Measurements from ENCODE around the gene PITPNB.

The PITPNB gene

DNA sequence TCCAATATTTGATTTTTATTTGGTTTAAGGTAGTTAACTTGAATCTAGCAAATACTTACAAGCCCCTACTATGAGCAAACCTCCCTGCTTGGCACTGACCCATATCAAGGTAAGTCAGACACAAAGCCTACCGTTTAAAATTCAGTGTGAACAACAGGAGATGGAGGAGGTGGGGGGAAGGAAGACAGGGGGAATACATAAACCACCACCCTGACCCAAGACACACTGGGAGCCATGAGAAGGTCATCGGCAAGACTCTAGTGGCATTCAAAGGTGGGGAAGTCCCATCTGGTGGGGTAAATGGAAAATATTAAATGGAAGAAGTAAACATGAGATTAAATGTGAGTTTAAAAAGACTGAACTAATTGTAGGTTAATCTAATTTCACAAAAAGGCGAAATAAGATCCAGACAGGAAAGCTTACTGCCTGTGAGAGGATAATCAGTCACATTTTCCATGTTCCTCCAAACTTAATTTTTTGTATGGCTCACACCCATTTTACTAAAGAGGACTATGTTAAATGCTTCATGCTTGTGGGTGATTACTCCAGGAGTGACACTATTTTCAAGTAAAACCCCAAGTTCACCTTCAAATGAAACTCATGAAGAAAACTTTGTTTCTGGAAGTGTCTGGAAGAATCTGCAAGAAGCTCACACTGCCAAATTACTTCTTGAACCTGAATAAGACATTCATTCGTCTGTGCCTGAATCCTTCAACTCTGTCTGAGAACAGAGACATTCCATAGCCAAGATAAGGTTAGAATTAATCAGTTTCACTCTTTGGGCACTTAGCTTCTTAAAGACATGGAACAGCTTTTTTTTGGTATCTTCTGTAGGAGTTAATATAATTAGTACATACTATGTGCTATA is 51.7 kb downstream of the PITPNB start:
- Histone ChIP-seq H3K9me3 (ENCODE audit: control insufficient read depth, insufficient read depth, low read length) (no peaks in the 10 kb centered on the region), H3K36me3 (ENCODE audit: insufficient read depth, low read length) (peaks cover 10% of the 10 kb centered on the region; the same call in 1 of the 2 replicates), H3K9ac (ENCODE audit: low read depth, low read length) (no peak overlapping the region), H3K4me1 (ENCODE audit: insufficient read depth, low read length) (peaks cover 13% of the 10 kb centered on the region)

DNA sequence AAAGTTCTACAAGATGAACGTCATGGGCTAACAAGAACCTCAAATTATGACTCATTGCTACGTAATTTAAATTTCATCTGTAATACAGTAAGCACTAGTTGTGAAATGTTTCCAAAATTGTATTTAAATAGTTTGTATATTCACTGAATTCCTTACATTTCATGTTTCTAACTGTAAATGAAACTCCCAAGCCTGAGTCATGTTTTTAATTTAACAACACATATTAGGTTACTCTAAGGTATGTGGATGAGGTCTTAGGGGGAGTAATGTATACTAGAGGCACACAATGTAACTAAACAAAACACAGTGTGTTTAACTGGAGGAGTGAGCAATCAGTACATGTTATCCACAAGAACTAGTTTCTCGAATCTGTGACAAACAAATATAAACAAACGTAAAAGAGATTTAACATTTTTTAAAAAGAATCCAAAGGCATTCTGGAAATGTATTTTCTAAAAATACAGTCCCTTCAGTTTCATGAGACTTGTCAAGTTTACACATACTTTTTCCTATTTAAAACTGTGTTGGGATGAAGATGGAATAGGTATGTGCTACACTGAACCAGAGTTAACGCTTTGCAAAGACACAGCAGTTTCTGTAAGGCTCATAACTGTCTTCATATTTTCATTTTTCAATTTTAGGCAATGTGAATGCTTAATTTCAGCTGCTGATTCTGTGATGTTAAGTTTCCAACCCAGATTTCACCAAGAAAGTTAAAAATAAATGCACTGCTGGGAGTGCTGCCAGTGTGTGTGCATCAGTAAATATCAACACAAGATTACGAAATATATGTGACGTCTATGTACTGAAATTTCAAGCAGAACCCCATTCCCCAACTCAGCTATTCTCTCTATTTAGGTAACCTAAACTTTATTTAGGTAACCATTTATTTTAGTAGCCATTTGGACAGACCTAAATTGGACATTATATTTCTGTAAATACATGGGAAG is 52.6 kb downstream of the PITPNB start:
- Histone ChIP-seq H3K36me3 (ENCODE audit: insufficient read depth, low read length) (peaks cover 10% of the 10 kb centered on the region; the same call in 1 of the 2 replicates), H3K9me3 (ENCODE audit: control insufficient read depth, insufficient read depth, low read length) (no peaks in the 10 kb centered on the region), H3K9ac (ENCODE audit: low read depth, low read length) (no peak overlapping the region), H3K4me1 (ENCODE audit: insufficient read depth, low read length) (peaks cover 13% of the 10 kb centered on the region)

- Histone ChIP-seq H3K9me3 (ENCODE audit: control insufficient read depth, insufficient read depth, low read length) (no peaks in the 10 kb centered on the region), H3K36me3 (ENCODE audit: insufficient read depth, low read length) (peaks cover 9% of the 10 kb centered on the region; the same call in 1 of the 2 replicates), H3K4me1 (ENCODE audit: insufficient read depth, low read length) (peaks cover 13% of the 10 kb centered on the region), H3K9ac (ENCODE audit: low read depth, low read length) (no peak overlapping the region)
Observed at GRCh38 chr22:27865496-27865895, 53.6 kb downstream of the PITPNB start.

DNA sequence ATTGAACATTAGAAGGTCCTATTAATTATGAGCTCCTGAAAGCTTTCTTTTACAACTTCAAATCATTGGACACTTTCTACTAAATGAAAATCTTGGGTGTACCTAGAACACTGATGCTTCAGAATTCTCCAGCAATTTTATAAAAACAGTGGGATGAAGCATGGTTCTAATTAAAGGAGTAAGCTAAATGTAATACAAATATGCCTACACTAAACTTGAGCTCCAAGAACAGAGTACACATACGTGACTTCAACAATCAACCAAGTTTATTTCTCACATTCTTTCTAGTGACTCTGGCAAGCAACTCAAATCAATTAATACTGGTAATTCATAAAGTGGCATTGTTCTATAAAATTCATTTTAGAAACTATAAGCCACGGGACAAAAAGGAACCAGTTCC is 55.5 kb downstream of the PITPNB start:
- Histone ChIP-seq H3K4me1 (ENCODE audit: insufficient read depth, low read length) (peaks cover 13% of the 10 kb centered on the region), H3K36me3 (ENCODE audit: insufficient read depth, low read length) (no peaks in the 10 kb centered on the region; the same call in 1 of the 2 replicates), H3K9me3 (ENCODE audit: control insufficient read depth, insufficient read depth, low read length) (no peaks in the 10 kb centered on the region), H3K9ac (ENCODE audit: low read depth, low read length) (no peak overlapping the region)

DNA sequence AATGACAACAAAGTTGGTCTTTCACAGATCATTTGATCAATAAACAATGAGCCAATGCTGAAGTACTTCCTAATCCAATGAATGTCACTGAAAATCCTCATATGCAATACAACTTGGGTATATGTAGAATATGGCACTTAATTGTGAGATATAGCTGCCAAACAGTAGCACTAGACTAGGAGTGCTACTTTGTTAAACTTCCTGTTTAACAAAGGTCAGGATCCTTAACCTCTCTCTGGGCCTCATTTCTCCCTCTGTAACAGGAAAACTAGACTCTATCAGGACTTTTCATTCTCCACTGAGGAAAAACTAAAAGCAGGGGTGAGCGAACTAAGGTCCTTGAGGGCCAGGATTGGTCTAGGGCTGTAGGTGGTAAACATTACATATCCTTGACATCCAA is 56.1 kb downstream of the PITPNB start:
- Histone ChIP-seq H3K9me3 (ENCODE audit: control insufficient read depth, insufficient read depth, low read length) (no peaks in the 10 kb centered on the region), H3K9ac (ENCODE audit: low read depth, low read length) (no peak overlapping the region), H3K36me3 (ENCODE audit: insufficient read depth, low read length) (no peaks in the 10 kb centered on the region; the same call in 1 of the 2 replicates), H3K4me1 (ENCODE audit: insufficient read depth, low read length) (peaks cover 10% of the 10 kb centered on the region)

DNA sequence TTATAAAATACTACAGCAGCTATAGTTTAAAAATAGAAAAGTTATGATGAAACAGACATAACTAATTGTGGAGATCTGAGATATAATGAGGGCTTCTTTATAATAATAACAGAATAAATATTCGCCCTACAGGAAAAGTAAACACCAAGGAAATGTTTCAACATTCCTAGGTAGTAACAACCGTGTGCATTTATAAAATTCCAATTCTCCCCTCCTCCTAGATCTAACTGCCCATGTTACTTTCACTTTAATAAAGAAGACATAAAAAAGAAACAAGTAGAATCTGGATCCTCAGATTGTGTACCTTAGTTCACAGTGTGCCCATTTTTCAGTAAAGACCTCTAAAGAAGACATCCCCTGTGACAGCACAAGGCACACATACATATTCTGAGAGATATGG is 59.7 kb downstream of the PITPNB start:
- H3K9me3 ChIP-seq (ENCODE audit: control insufficient read depth, insufficient read depth, low read length) = no peaks in the 10 kb centered on the region
- H3K4me1 ChIP-seq (ENCODE audit: insufficient read depth, low read length) = peaks cover 13% of the 10 kb centered on the region
- no peak overlapping the region for H3K9ac ChIP-seq (ENCODE audit: low read depth, low read length)
- peaks cover 3% of the 10 kb centered on the region for H3K36me3 ChIP-seq (ENCODE audit: insufficient read depth, low read length)

DNA sequence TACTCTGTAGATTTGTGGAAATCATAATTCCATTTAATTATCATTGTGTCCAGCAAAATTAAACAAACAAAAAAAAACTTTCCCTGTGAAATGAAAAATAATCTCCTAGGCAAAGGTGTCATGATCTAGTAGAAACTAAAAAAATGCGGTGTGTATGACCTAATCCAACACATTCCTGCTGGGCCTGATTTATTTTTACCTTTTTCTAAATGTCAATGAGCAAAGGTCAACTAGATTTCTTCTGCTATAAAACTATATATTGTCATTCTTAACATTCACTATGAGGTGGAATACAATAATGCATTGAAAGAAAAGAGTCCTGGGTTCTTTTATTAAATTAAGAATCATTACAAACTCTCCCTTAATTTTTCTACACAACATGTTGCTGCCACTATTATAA is 60.4 kb downstream of the PITPNB start:
- H3K4me1 ChIP-seq (ENCODE audit: insufficient read depth, low read length) = peaks cover 13% of the 10 kb centered on the region
- H3K36me3 ChIP-seq (ENCODE audit: insufficient read depth, low read length) = peaks cover 6% of the 10 kb centered on the region
- no peak overlapping the region for H3K9ac ChIP-seq (ENCODE audit: low read depth, low read length)
- no peaks in the 10 kb centered on the region for H3K9me3 ChIP-seq (ENCODE audit: control insufficient read depth, insufficient read depth, low read length)

DNA sequence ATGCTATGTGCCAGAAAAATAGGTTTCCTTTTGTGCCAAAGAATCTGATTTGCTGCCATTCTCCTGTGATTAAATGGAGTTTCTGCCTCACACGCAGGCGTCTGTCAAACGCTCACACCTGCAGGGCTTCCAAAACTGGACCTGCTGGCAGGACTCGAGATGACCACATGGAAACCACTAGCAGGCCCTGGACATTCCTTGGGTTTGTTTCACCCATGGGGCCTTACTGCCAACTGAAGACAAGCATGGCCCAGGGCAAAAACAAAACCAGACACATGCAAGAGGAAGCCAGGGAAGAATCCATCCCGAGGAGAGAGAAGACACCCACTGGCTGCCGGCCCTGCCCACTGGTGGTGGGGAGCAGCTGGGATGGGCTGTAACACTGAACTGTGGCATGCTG is 61.6 kb downstream of the PITPNB start:
- H3K4me1 ChIP-seq (ENCODE audit: insufficient read depth, low read length) = peaks cover 13% of the 10 kb centered on the region
- H3K36me3 ChIP-seq (ENCODE audit: insufficient read depth, low read length) = peaks cover 6% of the 10 kb centered on the region
- no peak overlapping the region for H3K9ac ChIP-seq (ENCODE audit: low read depth, low read length)

DNA sequence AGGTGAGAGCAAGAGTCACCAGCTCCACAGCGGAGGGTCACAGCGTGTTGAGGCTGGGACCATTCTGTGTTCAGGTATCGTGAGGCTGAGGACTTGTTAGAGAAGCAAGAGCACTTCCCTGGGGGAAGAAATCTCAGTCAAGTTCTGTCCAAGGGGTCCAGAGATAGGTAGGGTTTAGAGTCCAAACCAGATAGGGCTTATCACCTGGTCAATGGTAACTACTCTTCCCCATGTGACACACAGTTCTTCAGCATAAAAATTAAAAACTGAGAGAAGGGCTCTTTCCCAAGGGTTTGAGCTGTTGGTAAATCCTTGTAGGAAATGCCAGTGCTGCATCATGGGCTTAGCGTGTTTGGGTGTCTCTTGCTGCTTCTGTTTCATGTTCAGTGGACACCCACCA is 62.7 kb downstream of the PITPNB start:
- Histone ChIP-seq H3K9me3 (ENCODE audit: control insufficient read depth, insufficient read depth, low read length) (no peaks in the 10 kb centered on the region), H3K9ac (ENCODE audit: low read depth, low read length) (no peak overlapping the region), H3K4me1 (ENCODE audit: insufficient read depth, low read length) (peaks cover 17% of the 10 kb centered on the region), H3K36me3 (ENCODE audit: insufficient read depth, low read length) (peaks cover 10% of the 10 kb centered on the region)

More for the DNA sequence above, 61.6 kb downstream of the PITPNB start:
- no peaks in the 10 kb centered on the region for H3K9me3 ChIP-seq (ENCODE audit: control insufficient read depth, insufficient read depth, low read length)

- Histone ChIP-seq H3K9ac (ENCODE audit: low read depth, low read length) (no peak overlapping the region), H3K4me1 (ENCODE audit: insufficient read depth, low read length) (peaks cover 35% of the 10 kb centered on the region), H3K36me3 (ENCODE audit: insufficient read depth, low read length) (peaks cover 10% of the 10 kb centered on the region), H3K9me3 (ENCODE audit: control insufficient read depth, insufficient read depth, low read length) (no peaks in the 10 kb centered on the region)
Observed at GRCh38 chr22:27853424-27853823, 65.6 kb downstream of the PITPNB start.

GRCh38 chr22:27851974-27852746 is 66.9 kb downstream of the PITPNB start:
- peaks cover 10% of the 10 kb centered on the region for H3K36me3 ChIP-seq (ENCODE audit: insufficient read depth, low read length)
- H3K9ac ChIP-seq (ENCODE audit: low read depth, low read length) = no peak overlapping the region
- H3K9me3 ChIP-seq (ENCODE audit: control insufficient read depth, insufficient read depth, low read length) = no peaks in the 10 kb centered on the region
- peaks cover 35% of the 10 kb centered on the region for H3K4me1 ChIP-seq (ENCODE audit: insufficient read depth, low read length)

- H3K9me3 ChIP-seq (ENCODE audit: control insufficient read depth, insufficient read depth, low read length) = no peaks in the 10 kb centered on the region
Observed at GRCh38 chr22:27850000-27850521, 69.0 kb downstream of the PITPNB start.

DNA sequence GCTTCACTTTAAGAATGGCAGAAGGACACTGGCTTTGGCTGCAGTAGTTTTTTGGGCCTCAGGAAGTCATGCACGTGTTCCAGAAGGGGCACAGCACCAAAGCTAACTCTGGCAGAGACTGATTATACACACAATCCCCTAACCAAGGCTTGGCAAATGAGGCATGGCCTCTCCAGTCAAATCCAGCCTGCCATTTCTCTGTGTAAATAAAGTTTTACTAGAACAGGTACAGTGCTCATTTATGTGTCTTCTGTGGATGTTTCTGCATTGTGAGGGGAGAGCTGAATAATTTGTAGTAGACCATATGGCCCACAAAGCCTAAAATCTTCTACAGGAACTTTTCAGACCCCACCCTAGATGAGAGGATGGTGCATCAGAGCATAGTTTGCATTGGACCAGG is 71.1 kb downstream of the PITPNB start:
- H3K36me3 ChIP-seq (ENCODE audit: insufficient read depth, low read length) = peaks cover 3% of the 10 kb centered on the region; the same call in 1 of the 2 replicates
- H3K4me1 ChIP-seq (ENCODE audit: insufficient read depth, low read length) = peaks cover 30% of the 10 kb centered on the region
- no peak overlapping the region for H3K9ac ChIP-seq (ENCODE audit: low read depth, low read length)
- H3K9me3 ChIP-seq (ENCODE audit: control insufficient read depth, insufficient read depth, low read length) = no peaks in the 10 kb centered on the region

More at GRCh38 chr22:27850000-27850521, 69.0 kb downstream of the PITPNB start:
- Histone ChIP-seq H3K36me3 (ENCODE audit: insufficient read depth, low read length) (peaks cover 10% of the 10 kb centered on the region; the same call in 1 of the 2 replicates), H3K4me1 (ENCODE audit: insufficient read depth, low read length) (peaks cover 34% of the 10 kb centered on the region), H3K9ac (ENCODE audit: low read depth, low read length) (no peak overlapping the region)

Data from ES-I3 (cell line).